ENCODE measurements around the gene IKBKE. TPM values are rescaled to one million over a fixed set of nuclear protein-coding genes. Genes with fewer than 3 reads are reported as not detected.

IKBKE gene
- total RNA-seq, 1 donor from 2014 or later = 5.1 TPM

- Mint-ChIP-seq H3K27ac (no peak overlapping the region), H3K4me3 (ENCODE audit: low read depth) (no peak overlapping the region), H3K27me3 (peaks cover 13% of the 10 kb centered on the region), H3K4me1 (ENCODE audit: low read depth) (no peaks in the 10 kb centered on the region), H3K9me3 (ENCODE audit: low read depth) (no peaks in the 10 kb centered on the region), H3K36me3 (ENCODE audit: insufficient read depth) (peaks cover 2% of the 10 kb centered on the region)
- no peak for DNase-seq (ENCODE audit: low spot score, unreplicated experiment)
- no peak for TF ChIP-seq CTCF (IDR thresholded peaks at IDR 0.05; ENCODE audit: unreplicated experiment)
Observed at GRCh38 chr1:206537141-206537540, 66.9 kb downstream of the IKBKE start.

GRCh38 chr1:206538086-206538770 is 68.0 kb downstream of the IKBKE start:
- no peak for DNase-seq (ENCODE audit: low spot score, unreplicated experiment)
- Mint-ChIP-seq H3K4me1 (ENCODE audit: low read depth) (no peaks in the 10 kb centered on the region), H3K27ac (no peak overlapping the region), H3K4me3 (ENCODE audit: low read depth) (no peak overlapping the region), H3K36me3 (ENCODE audit: insufficient read depth) (no peaks in the 10 kb centered on the region), H3K9me3 (ENCODE audit: low read depth) (no peaks in the 10 kb centered on the region), H3K27me3 (peaks cover 13% of the 10 kb centered on the region)
- no peak for TF ChIP-seq CTCF (IDR thresholded peaks at IDR 0.05; ENCODE audit: unreplicated experiment)

- H3K27ac Mint-ChIP-seq = no peak overlapping the region
- H3K4me3 Mint-ChIP-seq (ENCODE audit: low read depth) = no peak overlapping the region
- no peak for TF ChIP-seq CTCF (IDR thresholded peaks at IDR 0.05; ENCODE audit: unreplicated experiment)
- H3K36me3 Mint-ChIP-seq (ENCODE audit: insufficient read depth) = no peaks in the 10 kb centered on the region
- H3K4me1 Mint-ChIP-seq (ENCODE audit: low read depth) = no peaks in the 10 kb centered on the region
- DNase-seq (ENCODE audit: low spot score, unreplicated experiment) = no peak
- H3K9me3 Mint-ChIP-seq (ENCODE audit: low read depth) = no peaks in the 10 kb centered on the region
- H3K27me3 Mint-ChIP-seq = peaks cover 13% of the 10 kb centered on the region
Observed at GRCh38 chr1:206538901-206539640, 68.8 kb downstream of the IKBKE start.

- TF ChIP-seq CTCF (IDR thresholded peaks at IDR 0.05; ENCODE audit: unreplicated experiment) = no peak
- Mint-ChIP-seq H3K27ac (no peak overlapping the region), H3K9me3 (ENCODE audit: low read depth) (no peaks in the 10 kb centered on the region), H3K4me3 (ENCODE audit: low read depth) (no peak overlapping the region), H3K27me3 (peaks cover 10% of the 10 kb centered on the region), H3K4me1 (ENCODE audit: low read depth) (peaks cover 1% of the 10 kb centered on the region), H3K36me3 (ENCODE audit: insufficient read depth) (no peaks in the 10 kb centered on the region)
- no peak for DNase-seq (ENCODE audit: low spot score, unreplicated experiment)
Observed at GRCh38 chr1:206540044-206540780, 69.9 kb downstream of the IKBKE start.

DNA sequence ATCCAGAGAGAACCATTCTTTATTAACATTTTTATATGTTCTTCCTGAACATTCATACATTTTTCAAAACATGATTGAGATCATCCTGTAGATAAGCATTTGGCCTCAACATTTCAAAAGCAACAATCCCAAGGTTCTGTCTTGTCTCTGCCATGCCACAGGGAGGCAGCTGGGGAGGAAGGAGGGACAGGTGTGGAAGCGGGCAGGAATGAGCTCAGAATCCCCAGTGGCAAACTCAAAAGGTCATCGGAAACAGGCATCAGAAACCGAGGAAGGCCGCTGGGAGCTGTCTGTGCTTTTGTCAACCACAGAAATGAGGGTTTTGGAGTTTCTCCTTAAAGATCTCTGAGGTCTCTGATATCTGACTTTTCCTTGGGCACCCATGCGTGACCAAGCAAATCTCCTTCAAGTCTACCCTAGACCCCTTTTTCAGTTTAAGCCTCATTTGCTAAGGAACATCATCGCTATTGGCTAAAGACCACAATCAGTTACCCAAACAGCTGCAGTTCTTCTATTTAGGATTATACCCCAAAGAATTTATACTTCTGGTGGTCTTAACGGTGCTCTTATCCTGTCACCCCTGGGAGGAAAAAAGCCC is 71.1 kb downstream of the IKBKE start:
- TF ChIP-seq CTCF (IDR thresholded peaks at IDR 0.05; ENCODE audit: unreplicated experiment) = no peak
- DNase-seq (ENCODE audit: low spot score, unreplicated experiment) = no peak
- H3K27me3 Mint-ChIP-seq = no peaks in the 10 kb centered on the region

More for the DNA sequence above, 71.1 kb downstream of the IKBKE start:
- Mint-ChIP-seq H3K4me3 (ENCODE audit: low read depth) (no peak overlapping the region), H3K4me1 (ENCODE audit: low read depth) (peaks cover 1% of the 10 kb centered on the region), H3K27ac (no peak overlapping the region), H3K9me3 (ENCODE audit: low read depth) (no peaks in the 10 kb centered on the region), H3K36me3 (ENCODE audit: insufficient read depth) (no peaks in the 10 kb centered on the region)
